Ishikawa (cell line): Measurements from ENCODE around the gene UBE2Q1.

Experiments used
- CEBPB ChIP-seq: IDR thresholded peaks from 2 replicates; pipeline ENCODE4 v1.6.1; 2012
- CREB1 ChIP-seq: IDR thresholded peaks from 2 replicates; pipeline ENCODE4 v1.6.1; 2012; ENCODE audit warnings: low read depth
- EGR1 ChIP-seq: IDR thresholded peaks from 2 replicates; pipeline ENCODE4 v1.6.1; 2012
- EP300 ChIP-seq: IDR thresholded peaks from 2 replicates; pipeline ENCODE4 v1.6.1; 2012; ENCODE audit warnings: borderline replicate concordance
- FOXM1 ChIP-seq: IDR thresholded peaks from 2 replicates; pipeline ENCODE4 v1.6.1; 2012; ENCODE audit warnings: low read depth, borderline replicate concordance
- MAX ChIP-seq: IDR thresholded peaks from 2 replicates; pipeline ENCODE4 v1.6.1; 2012
- NFIC ChIP-seq: IDR thresholded peaks from 2 replicates; pipeline ENCODE4 v1.6.1; 2012
- RAD21 ChIP-seq: IDR thresholded peaks from 2 replicates; pipeline ENCODE4 v1.6.1; 2012; ENCODE audit warnings: low read depth
- REST ChIP-seq: IDR thresholded peaks from 2 replicates; pipeline ENCODE4 v1.6.1; 2012; ENCODE audit warnings: low read depth, mild to moderate bottlenecking
- TAF1 ChIP-seq: IDR thresholded peaks from 2 replicates; pipeline ENCODE4 v1.6.1; 2012; ENCODE audit warnings: low read depth, mild to moderate bottlenecking
- TCF12 ChIP-seq: IDR thresholded peaks from 2 replicates; pipeline ENCODE4 v1.6.1; 2012; ENCODE audit warnings: low read depth
- TEAD4 ChIP-seq: IDR thresholded peaks from 2 replicates; pipeline ENCODE4 v1.6.1; 2012
- USF1 ChIP-seq: IDR thresholded peaks from 2 replicates; pipeline ENCODE4 v1.6.1; 2012
- YY1 ChIP-seq: IDR thresholded peaks from 2 replicates; pipeline ENCODE4 v1.6.1; 2012; ENCODE audit warnings: low read depth
- ZBTB7A ChIP-seq: IDR thresholded peaks from 2 replicates; pipeline ENCODE4 v1.6.1; 2012; ENCODE audit warnings: low read depth

Gene UBE2Q1

GRCh38 chr1:154559466-154560044 lies 1.1 kb upstream of the UBE2Q1 start:
- TF ChIP-seq FOXM1 = no peak
- 0 out of 2 replicates have a peak, but pooled peaks have one; percentile 28 for TF ChIP-seq YY1
- no peak for TF ChIP-seq CREB1
- no peak for TF ChIP-seq REST
- TF ChIP-seq EGR1 = no peak
- no peak for TF ChIP-seq TCF12
- TF ChIP-seq TEAD4 = no peak
- peak; percentile 90 for TF ChIP-seq RAD21
- TF ChIP-seq USF1 = no peak

GRCh38 chr1:154558720-154559465 lies 431 bp upstream of the UBE2Q1 start:
- TF ChIP-seq TAF1 = peak; percentile 63; the same call in 1 of the 2 replicates
- TF ChIP-seq TCF12 = peak; percentile 22; the same call in 1 of the 2 replicates
- TF ChIP-seq ZBTB7A = no peak
- TF ChIP-seq FOXM1 = no peak
- no peak for TF ChIP-seq REST
- TF ChIP-seq CREB1 = peak; percentile 75
- peak; percentile 99 for TF ChIP-seq USF1
- TF ChIP-seq TEAD4 = no peak
- peak; percentile 22; the same call in 1 of the 2 replicates for TF ChIP-seq EGR1
- no peak for TF ChIP-seq YY1
- TF ChIP-seq RAD21 = no peak
- no peak for TF ChIP-seq CEBPB
- TF ChIP-seq EP300 = no peak; the same call in 1 of the 2 replicates
- no peak for TF ChIP-seq NFIC
- peak; percentile 100 for TF ChIP-seq MAX

DNA sequence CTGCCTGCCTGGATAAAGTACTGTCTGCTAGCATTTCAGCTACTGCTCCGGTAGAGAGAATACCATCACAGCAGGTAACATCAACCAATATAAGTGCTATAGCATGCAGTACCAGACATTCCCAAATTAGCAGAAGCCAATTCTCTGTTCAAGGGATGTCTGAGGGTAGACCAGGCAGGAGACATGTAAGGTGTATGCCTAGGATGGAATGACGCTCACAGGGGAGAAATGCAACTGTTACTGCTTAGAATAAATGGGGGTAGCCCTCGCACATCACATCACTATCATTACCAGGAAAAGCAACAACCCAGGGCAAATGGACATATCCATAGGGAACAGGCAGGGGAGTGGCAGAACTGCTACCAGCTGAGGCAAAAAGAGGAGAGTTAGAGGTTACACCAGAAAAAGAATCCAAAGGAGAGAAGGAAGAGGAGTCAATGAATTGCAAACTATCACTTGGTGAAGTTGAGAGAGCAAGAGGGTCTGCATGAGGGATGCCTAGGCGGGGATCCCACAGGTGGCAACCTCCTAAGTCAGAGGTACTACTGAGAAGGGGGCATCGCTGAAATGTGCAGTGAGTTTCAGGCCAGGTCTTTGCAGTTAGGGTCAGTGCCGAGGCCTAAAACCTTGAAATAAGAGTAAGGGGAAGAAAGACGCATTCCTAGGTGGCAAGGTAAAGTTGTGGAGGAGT lies 1.1 kb downstream of the UBE2Q1 start:
- TF ChIP-seq FOXM1 (no peak), CREB1 (no peak), RAD21 (no peak), EGR1 (no peak), ZBTB7A (no peak), REST (no peak), EP300 (no peak), USF1 (no peak), YY1 (no peak), TEAD4 (no peak), MAX (no peak), TCF12 (no peak), TAF1 (no peak), CEBPB (no peak), NFIC (no peak)
